OCI-LY3 (cell line): ENCODE measurements around the gene WASF2.
A peak's percentile ranks its signal among the peaks of the same experiment; 100 is the strongest.

Experiments
- CTCF ChIP-seq: fragments of 200-600, 300-600 bp; sonication (generic); IDR thresholded peaks from 2 replicates; pipeline ENCODE4 v1.5.1; 2014; ENCODE audit warnings: antibody characterized with exemption, low read length, low read depth
- EZH2phosphoT487 ChIP-seq: fragments of 200-600 bp; shearing (Covaris generic); IDR thresholded peaks from 2 replicates; pipeline ENCODE4 v1.6.1; 2018; ENCODE audit warnings: antibody characterized with exemption, mixed run types, low read depth

- TF ChIP-seq CTCF (peak; percentile 70), EZH2phosphoT487 (no peak)
These were observed 132.5 kb downstream of the WASF2 start for GRCh38 chr1:27357281-27358037.
